HL-60 (cell line): ENCODE data around the gene MCAM.

ENCODE experiments used
- CTCF ChIP-seq: IDR thresholded peaks from one replicate; pipeline ENCODE4 v1.5.1; 2011; ENCODE audit warnings: low read length, control low read depth, inconsistent platforms; ENCODE audit not compliant: insufficient read depth
- GABPA ChIP-seq: IDR thresholded peaks from 2 replicates; pipeline ENCODE4 v1.6.1; 2012; ENCODE audit warnings: low read depth
- POLR2AphosphoS5 ChIP-seq: IDR thresholded peaks from 2 replicates; pipeline ENCODE4 v1.6.1; 2012; ENCODE audit warnings: low read depth
- REST ChIP-seq: IDR thresholded peaks from 2 replicates; pipeline ENCODE4 v1.6.1; 2012; ENCODE audit warnings: low read depth; ENCODE audit not compliant: insufficient replicate concordance
- SPI1 ChIP-seq: IDR thresholded peaks from 2 replicates; pipeline ENCODE4 v1.6.1; 2012; ENCODE audit warnings: low read depth, mild to moderate bottlenecking, borderline replicate concordance

- TF ChIP-seq CTCF (peak; percentile 27), REST (no peak), POLR2AphosphoS5 (no peak), GABPA (no peak), SPI1 (no peak)
Observed at GRCh38 chr11:119339589-119340334, 22.8 kb upstream of the MCAM start.
